ENCODE data around the gene EIF1AD. TPM values are rescaled to one million over a fixed set of nuclear protein-coding genes. Genes with fewer than 3 reads are reported as not detected.

The EIF1AD gene
- total and polyA plus RNA-seq, 9 of the 15 experiments (the other 6 are each of a cell fraction or from before 2014, with no cell fraction given) = 50.1 to 98.8 (median 58.7) TPM

GRCh38 chr11:65988791-65989592 lies 13.0 kb downstream of the EIF1AD start (continued):
- TF ChIP-seq ZNF398 (CRISPR knock-in tag; IDR thresholded peaks at IDR 0.05) = no peak
- TF ChIP-seq JUND (IDR thresholded peaks at IDR 0.05; ENCODE audit: borderline replicate concordance, low read depth, low read length) = peak; percentile 69; the same call in 1 of the 2 replicates
- peak; percentile 10; the same call in 1 of the 3 replicates for TF ChIP-seq JUND (tag; IDR thresholded peaks at IDR 0.05; ENCODE audit: borderline replicate concordance, low read depth, low read length)
- peak; percentile 96 for TF ChIP-seq ARID2 (IDR thresholded peaks at IDR 0.05)
- TF ChIP-seq ZBTB1 (CRISPR knock-in tag; IDR thresholded peaks at IDR 0.05; ENCODE audit: borderline replicate concordance, low read depth) = no peak
- TF ChIP-seq TBP (optimal IDR thresholded peaks at IDR 0.05; ENCODE audit: low read depth, low read length) = peak; percentile 37
- no peak for TF ChIP-seq ZNF232 (CRISPR knock-in tag; IDR thresholded peaks at IDR 0.05)
- TF ChIP-seq ZNF668 (CRISPR knock-in tag; IDR thresholded peaks at IDR 0.05) = no peak
- no peak for TF ChIP-seq KDM2B (CRISPR knock-in tag; IDR thresholded peaks at IDR 0.05)
- no peak for TF ChIP-seq NCOR1 (IDR thresholded peaks at IDR 0.05)
- TF ChIP-seq SUPT5H (IDR thresholded peaks at IDR 0.05) = no peak
- TF ChIP-seq ZNF75A (CRISPR knock-in tag; IDR thresholded peaks at IDR 0.05) = no peak
- TF ChIP-seq ZNF444 (CRISPR knock-in tag; IDR thresholded peaks at IDR 0.05) = no peak
- peak; percentile 20; the same call in 1 of the 2 replicates for TF ChIP-seq SPI1 (IDR thresholded peaks at IDR 0.05; ENCODE audit: borderline replicate concordance, low read depth, low read length)
- TF ChIP-seq ZNF644 (tag; IDR thresholded peaks at IDR 0.05; ENCODE audit: low read depth) = no peak
- no peak for TF ChIP-seq IRF2 (CRISPR knock-in tag; IDR thresholded peaks at IDR 0.05)
- no peak for TF ChIP-seq FOXO4 (CRISPR knock-in tag; IDR thresholded peaks at IDR 0.05)
- no peak for TF ChIP-seq PHTF2 (CRISPR knock-in tag; IDR thresholded peaks at IDR 0.05)
- TF ChIP-seq TFE3 (CRISPR knock-in tag; IDR thresholded peaks at IDR 0.05) = no peak
- no peak for TF ChIP-seq SMAD2 (IDR thresholded peaks at IDR 0.05; ENCODE audit: low read depth, low read length)
- TF ChIP-seq GTF2A2 (tag; IDR thresholded peaks at IDR 0.05) = no peak
- peak; percentile 42 for TF ChIP-seq CTCFL (IDR thresholded peaks at IDR 0.05; ENCODE audit: borderline replicate concordance, insufficient read depth, low read depth, low read length, poor library complexity, severe bottlenecking)

Measured in K562 (cell line).